Mammary epithelial cell (primary cell): Measurements from ENCODE around the gene SIRT2.
"Not testable (repeated sequence)": the region's sequence is repeated elsewhere in the genome, so short reads cannot be mapped to it uniquely, and the experiment has no call there.

Experiments
- EZH2 ChIP-seq: IDR thresholded peaks from 2 replicates; pipeline ENCODE4 v1.6.1; 2012; ENCODE audit warnings: low read length, inconsistent platforms, borderline replicate concordance
- TF ChIP-seq, protein P1 (sequence below), 2 donors: IDR thresholded peaks in 1 of 2; conservative IDR thresholded peaks in 1 of 2; 2 replicates each; pipeline ENCODE4 v1.5.1; 2011 to 2012; ENCODE audit warnings: inconsistent platforms in 2 of 2, low read length in 2 of 2, mild to moderate bottlenecking in 2 of 2, control low read depth in 1 of 2, low read depth in 1 of 2; ENCODE audit not compliant: insufficient read depth in 1 of 2; ENCODE audit errors: extremely low read depth in 1 of 2

- TF ChIP-seq, protein P1, sequence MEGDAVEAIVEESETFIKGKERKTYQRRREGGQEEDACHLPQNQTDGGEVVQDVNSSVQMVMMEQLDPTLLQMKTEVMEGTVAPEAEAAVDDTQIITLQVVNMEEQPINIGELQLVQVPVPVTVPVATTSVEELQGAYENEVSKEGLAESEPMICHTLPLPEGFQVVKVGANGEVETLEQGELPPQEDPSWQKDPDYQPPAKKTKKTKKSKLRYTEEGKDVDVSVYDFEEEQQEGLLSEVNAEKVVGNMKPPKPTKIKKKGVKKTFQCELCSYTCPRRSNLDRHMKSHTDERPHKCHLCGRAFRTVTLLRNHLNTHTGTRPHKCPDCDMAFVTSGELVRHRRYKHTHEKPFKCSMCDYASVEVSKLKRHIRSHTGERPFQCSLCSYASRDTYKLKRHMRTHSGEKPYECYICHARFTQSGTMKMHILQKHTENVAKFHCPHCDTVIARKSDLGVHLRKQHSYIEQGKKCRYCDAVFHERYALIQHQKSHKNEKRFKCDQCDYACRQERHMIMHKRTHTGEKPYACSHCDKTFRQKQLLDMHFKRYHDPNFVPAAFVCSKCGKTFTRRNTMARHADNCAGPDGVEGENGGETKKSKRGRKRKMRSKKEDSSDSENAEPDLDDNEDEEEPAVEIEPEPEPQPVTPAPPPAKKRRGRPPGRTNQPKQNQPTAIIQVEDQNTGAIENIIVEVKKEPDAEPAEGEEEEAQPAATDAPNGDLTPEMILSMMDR (conservative IDR thresholded peaks at IDR 0.05 in 1 of 2, IDR thresholded peaks at IDR 0.05 in 1 of 2; ENCODE audit: extremely low read depth in 1 of 2, insufficient read depth in 1 of 2, low read depth in 1 of 2, low read length in 2 of 2), result not testable (repeated sequence)
- TF ChIP-seq EZH2, result not testable (repeated sequence)
These were observed 14.7 kb downstream of the SIRT2 start for GRCh38 chr19:38884691-38885090.
